IPS DF 6.9 (cell line): Measurements from ENCODE around the gene NOC4L.

Source experiments
- DNase-seq: peaks from one replicate; pipeline ENCODE4 v3.0.0-alpha.2; 2013; ENCODE audit warnings: low read depth, low spot score
- H3K27ac ChIP-seq: one replicate; pipeline ENCODE4 v1.5.1; 2013; ENCODE audit warnings: low read length, control low read depth
- H3K27me3 ChIP-seq: 2 replicates; pipeline ENCODE4 v1.6.1; 2013; ENCODE audit warnings: mild to moderate bottlenecking, low read length; ENCODE audit not compliant: control insufficient read depth, insufficient read depth
- H3K36me3 ChIP-seq: 2 replicates; pipeline ENCODE4 v1.6.1; 2013; ENCODE audit warnings: low read length; ENCODE audit not compliant: control insufficient read depth, insufficient read depth
- H3K4me1 ChIP-seq: 2 replicates; pipeline ENCODE4 v1.6.1; 2013; ENCODE audit warnings: low read length; ENCODE audit not compliant: control insufficient read depth, insufficient read depth
- H3K4me3 ChIP-seq: 2 replicates; pipeline ENCODE4 v1.5.1; 2013; ENCODE audit warnings: mild to moderate bottlenecking, low read length
- H3K9me3 ChIP-seq: 2 replicates; pipeline ENCODE4 v1.6.1; 2013; ENCODE audit warnings: low read length, inconsistent platforms; ENCODE audit not compliant: control insufficient read depth, insufficient read depth
- WGBS: extraction: QIAGEN DNeasy Blood & Tissue Kit; methylation state at CpG from one replicate; pipeline ENCODE4 v1.1.7; 2013; ENCODE audit warnings: mixed read lengths, missing lambda C conversion rate; ENCODE audit not compliant: insufficient read length, insufficient coverage; 5-methylcytosine and 5-hydroxymethylcytosine counted together

The NOC4L gene

DNA sequence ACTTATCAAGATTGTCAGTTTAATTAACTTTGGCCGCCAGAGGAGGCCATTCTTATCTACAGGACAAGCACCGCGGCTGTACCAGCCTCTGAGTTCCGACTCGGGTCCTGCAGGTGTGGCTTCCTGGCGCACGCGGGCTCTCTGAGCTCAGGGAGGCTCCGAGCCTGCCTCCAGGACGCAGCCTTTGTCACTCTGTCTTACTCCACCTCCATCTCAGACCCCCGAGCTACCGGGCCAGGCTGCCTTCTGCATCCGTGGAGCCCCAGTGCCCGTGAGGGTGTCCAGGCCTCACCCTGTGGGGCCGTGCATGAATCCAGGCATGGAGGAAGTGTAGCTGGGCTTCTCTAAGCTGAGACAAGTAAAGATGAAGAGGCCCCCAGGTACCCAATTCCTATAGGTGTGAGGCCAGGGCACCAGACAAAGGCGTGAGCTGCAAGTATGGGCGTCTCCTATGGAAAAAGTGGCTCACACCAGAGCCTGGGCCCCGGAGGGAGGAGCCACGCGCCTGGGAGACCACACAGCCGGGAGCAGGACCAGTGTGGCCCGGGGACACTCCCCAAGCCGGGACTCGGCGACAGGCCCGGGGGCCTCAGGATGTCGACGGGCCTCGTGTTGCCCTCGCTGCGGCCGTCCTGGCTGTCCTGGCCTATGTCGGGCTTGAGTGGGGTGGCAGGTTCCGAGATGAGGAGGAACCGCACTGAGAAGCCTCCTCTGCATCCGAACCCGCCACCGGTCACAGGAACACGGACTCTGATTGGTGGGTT lies 42.8 kb downstream of the NOC4L start:
- no peak overlapping the region for H3K27ac ChIP-seq
- WGBS: no CpG with 5 or more reads among the region's 39 CpGs
- DNase-seq: no peak
- no peaks in the 10 kb centered on the region; the same call in 1 of the 2 replicates for H3K36me3 ChIP-seq
- 0 out of 2 replicates have a peak, but pooled peaks cover 4% of the 10 kb centered on the region for H3K4me1 ChIP-seq
- no peak overlapping the region for H3K4me3 ChIP-seq
- peaks cover 10% of the 10 kb centered on the region for H3K27me3 ChIP-seq
- no peaks in the 10 kb centered on the region for H3K9me3 ChIP-seq

DNA sequence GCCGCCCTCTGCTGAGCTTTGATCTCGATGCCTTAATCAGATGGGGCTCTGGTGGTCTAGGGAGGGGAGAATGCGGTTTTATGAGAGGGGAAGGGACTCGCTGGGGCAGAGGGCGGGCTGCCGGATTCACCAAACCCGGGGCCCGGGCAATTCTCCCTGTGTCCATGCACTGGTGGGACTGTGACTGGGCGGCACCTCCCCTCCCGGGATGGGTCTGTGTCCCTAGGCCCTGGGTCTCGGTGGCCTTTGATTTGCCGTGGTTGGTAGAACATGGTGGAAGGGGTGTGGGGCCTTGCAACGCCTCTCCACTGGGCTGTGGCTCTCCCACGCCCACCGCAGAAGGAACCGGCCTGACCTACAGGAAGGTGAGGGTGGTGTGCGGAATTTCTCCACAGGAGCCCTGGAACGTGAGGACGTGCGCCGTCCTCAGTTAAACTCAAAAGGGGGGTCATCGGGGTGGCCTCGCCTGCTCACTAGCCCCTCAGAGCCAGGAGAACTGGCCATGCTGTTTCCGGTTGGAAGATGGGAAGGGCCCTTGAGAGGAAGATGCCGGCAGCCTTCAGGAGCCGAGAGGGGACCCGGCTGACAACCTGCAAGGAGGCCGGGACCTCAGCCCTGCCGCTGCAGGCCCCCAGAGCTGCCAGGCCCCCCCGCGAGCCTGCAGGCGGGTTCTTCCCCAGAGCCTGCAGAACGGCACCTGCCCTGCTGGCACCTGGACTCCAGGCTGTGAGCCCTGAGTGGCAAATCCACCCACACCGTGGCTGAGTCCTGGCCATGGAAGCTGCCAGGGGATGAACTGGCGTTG lies 43.6 kb downstream of the NOC4L start:
- H3K36me3 ChIP-seq: no peaks in the 10 kb centered on the region; the same call in 1 of the 2 replicates
- peaks cover 10% of the 10 kb centered on the region for H3K27me3 ChIP-seq
- H3K4me3 ChIP-seq: no peak overlapping the region
- whole genome bisulfite sequencing: no CpG with 5 or more reads among the region's 35 CpGs
- no peak overlapping the region for H3K27ac ChIP-seq
- H3K4me1 ChIP-seq: 0 out of 2 replicates have a peak, but pooled peaks cover 4% of the 10 kb centered on the region
- H3K9me3 ChIP-seq: no peaks in the 10 kb centered on the region
- no peak for DNase-seq

- H3K27ac ChIP-seq: no peak overlapping the region
- no peaks in the 10 kb centered on the region for H3K9me3 ChIP-seq
- H3K4me1 ChIP-seq: 0 out of 2 replicates have a peak, but pooled peaks cover 4% of the 10 kb centered on the region
- no peaks in the 10 kb centered on the region; the same call in 1 of the 2 replicates for H3K36me3 ChIP-seq
- WGBS: no CpG with 5 or more reads among the region's 21 CpGs
- no peak for DNase-seq
- no peak overlapping the region for H3K4me3 ChIP-seq
- peaks cover 8% of the 10 kb centered on the region for H3K27me3 ChIP-seq
Measured at GRCh38 chr12:132188451-132188901, 44.2 kb downstream of the NOC4L start.

DNA sequence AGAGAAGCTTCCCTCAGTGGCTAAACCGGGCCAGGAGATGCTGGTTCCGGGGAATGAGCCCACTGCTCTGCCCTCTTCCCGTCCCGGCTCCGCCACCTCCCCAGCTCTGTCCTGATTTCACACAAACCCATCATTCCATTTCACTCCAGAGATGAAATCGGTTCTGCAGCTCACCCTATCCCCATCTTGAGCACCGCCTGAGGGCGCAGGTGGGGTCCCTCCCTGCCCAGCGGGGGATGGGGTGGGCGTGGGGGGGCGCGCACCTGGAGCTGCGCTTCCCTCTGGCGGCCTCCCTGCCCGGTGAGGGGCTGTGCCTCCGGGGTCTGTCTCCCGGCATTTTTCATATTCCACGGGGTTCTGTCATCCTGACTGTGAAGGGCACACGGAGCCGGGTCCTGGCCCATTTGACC lies 44.7 kb downstream of the NOC4L start:
- Histone ChIP-seq H3K27me3 (peaks cover 8% of the 10 kb centered on the region), H3K27ac (no peak overlapping the region), H3K36me3 (no peaks in the 10 kb centered on the region; the same call in 1 of the 2 replicates), H3K4me1 (0 out of 2 replicates have a peak, but pooled peaks cover 4% of the 10 kb centered on the region), H3K4me3 (peak overlapping the region; percentile 49; the same call in 1 of the 2 replicates), H3K9me3 (no peaks in the 10 kb centered on the region)
- DNase-seq: no peak
- no CpG with 5 or more reads among the region's 20 CpGs for WGBS

- DNase-seq: peak; percentile 25
- Histone ChIP-seq H3K27me3 (peaks cover 8% of the 10 kb centered on the region), H3K36me3 (no peaks in the 10 kb centered on the region; the same call in 1 of the 2 replicates), H3K4me3 (peak overlapping the region; percentile 49; the same call in 1 of the 2 replicates), H3K27ac (no peak overlapping the region), H3K9me3 (no peaks in the 10 kb centered on the region), H3K4me1 (0 out of 2 replicates have a peak, but pooled peaks cover 4% of the 10 kb centered on the region)
- WGBS: no CpG with 5 or more reads among the region's 69 CpGs
Measured at GRCh38 chr12:132189378-132190011, 45.2 kb downstream of the NOC4L start.

DNA sequence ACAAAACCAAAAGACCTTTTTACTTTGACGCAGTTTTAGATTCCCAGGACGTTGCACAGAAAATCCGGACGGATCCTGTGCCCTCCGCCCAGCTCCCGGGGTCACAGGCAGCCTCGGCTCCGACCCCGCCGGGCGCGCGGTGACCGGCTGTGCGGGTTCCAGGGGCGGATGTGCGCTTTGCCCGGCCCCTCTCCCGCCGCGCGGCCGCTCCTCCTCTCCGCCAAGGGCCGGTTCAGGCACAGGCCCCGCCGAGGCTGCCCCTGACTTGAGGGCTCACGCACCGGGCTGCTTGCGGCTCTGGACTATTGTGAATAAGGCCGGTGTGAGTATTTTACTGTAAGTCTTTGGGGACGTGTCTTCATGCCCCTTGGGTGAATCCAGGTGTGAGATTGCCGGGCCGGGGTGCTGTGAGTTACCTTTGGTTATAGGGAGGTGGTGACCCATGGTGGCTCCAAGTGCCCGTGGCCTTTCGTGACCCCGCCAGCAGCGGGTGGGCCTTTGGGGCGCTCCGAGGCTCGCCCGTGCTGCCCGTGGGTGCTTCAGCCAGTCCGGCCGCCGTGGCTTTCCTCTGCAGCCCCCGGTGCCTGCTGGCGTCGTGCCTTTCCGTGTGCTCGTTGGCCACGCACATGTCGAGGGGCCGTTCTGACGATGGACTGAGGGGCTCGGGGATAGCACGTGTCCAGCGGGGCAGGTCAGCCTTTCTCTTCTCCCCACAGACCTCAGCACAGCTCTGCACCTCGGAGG lies 45.9 kb downstream of the NOC4L start:
- no peak for DNase-seq
- H3K27ac ChIP-seq: no peak overlapping the region
- peaks cover 8% of the 10 kb centered on the region for H3K27me3 ChIP-seq
- peak overlapping the region; percentile 49; the same call in 1 of the 2 replicates for H3K4me3 ChIP-seq
- 0 out of 2 replicates have a peak, but pooled peaks cover 4% of the 10 kb centered on the region for H3K4me1 ChIP-seq
- no peaks in the 10 kb centered on the region for H3K9me3 ChIP-seq
- H3K36me3 ChIP-seq: no peaks in the 10 kb centered on the region; the same call in 1 of the 2 replicates
- no CpG with 5 or more reads among the region's 59 CpGs for WGBS

- Histone ChIP-seq H3K27ac (no peak overlapping the region), H3K4me1 (0 out of 2 replicates have a peak, but pooled peaks cover 4% of the 10 kb centered on the region), H3K27me3 (peaks cover 8% of the 10 kb centered on the region), H3K36me3 (no peaks in the 10 kb centered on the region; the same call in 1 of the 2 replicates), H3K9me3 (no peaks in the 10 kb centered on the region), H3K4me3 (no peak overlapping the region)
- DNase-seq: no peak
- no CpG with 5 or more reads among the region's 30 CpGs for WGBS
Measured at GRCh38 chr12:132190834-132191500, 46.7 kb downstream of the NOC4L start.

GRCh38 chr12:132191715-132192553 lies 47.7 kb downstream of the NOC4L start:
- no CpG with 5 or more reads among the region's 31 CpGs for WGBS
- H3K4me1 ChIP-seq: peaks cover 4% of the 10 kb centered on the region; the same call in 1 of the 2 replicates
- no peak overlapping the region for H3K27ac ChIP-seq
- H3K36me3 ChIP-seq: no peaks in the 10 kb centered on the region; the same call in 1 of the 2 replicates
- no peaks in the 10 kb centered on the region for H3K9me3 ChIP-seq
- peaks cover 8% of the 10 kb centered on the region for H3K27me3 ChIP-seq
- H3K4me3 ChIP-seq: no peak overlapping the region
- no peak for DNase-seq
